HG02885 (cell line): ENCODE measurements around the gene METTL23.

ENCODE experiments used
- ATAC-seq: cut with Tn5 transposase; IDR thresholded peaks from one replicate; pipeline ENCODE4 v1.9.1; 2021; ENCODE audit warnings: mild to moderate bottlenecking; ENCODE audit not compliant: unreplicated experiment, poor library complexity

METTL23 gene, protein sequence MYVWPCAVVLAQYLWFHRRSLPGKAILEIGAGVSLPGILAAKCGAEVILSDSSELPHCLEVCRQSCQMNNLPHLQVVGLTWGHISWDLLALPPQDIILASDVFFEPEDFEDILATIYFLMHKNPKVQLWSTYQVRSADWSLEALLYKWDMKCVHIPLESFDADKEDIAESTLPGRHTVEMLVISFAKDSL

DNA sequence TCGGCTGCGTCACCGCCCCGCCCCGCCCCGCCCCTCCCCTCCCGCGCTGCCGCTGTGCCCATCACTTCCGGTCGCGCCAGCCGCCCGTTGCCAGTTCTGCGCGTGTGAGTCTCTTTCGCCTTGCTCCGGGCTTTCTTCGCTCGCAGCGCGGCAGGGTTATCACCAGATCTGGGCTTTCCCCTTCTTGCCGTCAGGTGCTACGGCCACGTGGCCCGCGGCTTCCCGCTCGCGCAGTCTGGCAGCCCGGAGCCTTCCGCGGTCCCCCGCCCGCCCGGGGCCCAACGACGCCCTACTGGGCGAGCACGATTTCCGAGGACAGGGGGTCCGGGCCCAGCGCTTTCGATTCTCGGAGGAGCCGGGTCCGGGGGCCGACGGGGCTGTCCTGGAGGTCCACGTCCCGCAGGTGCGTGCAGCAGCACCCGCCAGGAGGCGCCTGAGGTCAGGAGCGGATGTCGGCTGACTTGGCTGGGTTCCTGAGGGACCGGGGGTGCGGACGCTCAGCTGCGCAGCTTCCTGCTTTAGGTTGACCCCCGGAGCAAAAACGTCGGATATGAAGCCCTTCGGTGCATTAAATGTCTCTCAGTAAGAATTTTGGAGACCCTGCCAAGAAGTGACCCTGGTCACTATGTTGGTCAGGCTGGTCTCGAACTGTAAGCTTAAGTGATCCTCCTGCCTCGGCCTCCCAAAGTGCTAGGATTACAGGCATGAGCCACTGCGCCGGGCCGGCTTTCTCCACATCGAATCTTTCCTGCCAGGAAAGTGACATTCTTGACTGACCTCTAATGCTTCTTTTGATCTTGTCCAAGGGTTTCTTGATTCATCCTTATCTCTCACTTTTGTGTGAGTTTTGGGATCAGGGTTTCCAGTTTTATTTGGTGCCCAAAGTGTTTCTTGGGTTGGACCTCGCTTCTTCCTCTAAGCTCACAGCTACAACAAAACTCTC is at the start of gene METTL23:
TSS of gene METTL23 (plus strand) at position 64 of the 943 bp plus-strand sequence. CDS start 2,872 bp downstream, outside the sequence.
- peak; percentile 43 for ATAC-seq

DNA sequence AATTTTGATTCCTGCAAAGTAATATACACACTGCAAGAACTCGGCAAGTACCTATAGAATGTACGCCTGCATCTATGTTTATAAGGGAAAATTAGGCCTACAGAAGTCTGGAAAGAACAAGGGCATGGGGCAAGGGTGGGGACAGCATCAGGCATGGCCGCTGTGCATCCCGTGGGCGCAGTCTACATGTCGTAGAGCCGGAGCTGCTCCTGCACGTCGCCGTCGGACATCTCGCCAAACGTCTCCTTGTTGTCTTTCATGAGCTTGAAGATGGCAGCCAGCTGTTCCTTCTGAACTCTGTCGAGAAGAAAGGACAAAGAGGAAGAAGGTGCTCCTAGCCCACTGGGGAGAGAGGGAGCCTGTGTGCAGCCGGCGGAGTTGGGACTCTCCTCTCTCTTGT is 49.2 kb upstream of the METTL23 start:
- ATAC-seq = no peak

DNA sequence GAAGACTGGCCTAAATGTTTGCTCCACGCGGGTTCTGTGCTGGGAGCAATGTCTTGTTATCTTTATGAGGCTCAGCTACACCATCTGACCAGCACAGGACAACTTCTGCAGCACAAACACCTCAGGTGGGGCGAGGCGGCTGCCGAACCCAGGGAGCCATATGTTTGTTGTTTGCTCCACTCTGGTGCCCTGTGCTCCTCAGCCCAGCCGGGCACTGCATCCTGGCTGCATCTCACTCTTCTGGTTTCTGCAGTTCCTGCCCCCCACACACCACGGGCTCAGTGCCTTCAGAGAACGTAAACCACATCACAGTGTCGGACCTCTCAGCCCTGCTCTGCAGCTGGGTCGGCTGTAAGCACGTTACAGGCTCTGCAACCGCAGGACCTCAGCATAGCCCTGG is 48.3 kb upstream of the METTL23 start:
- ATAC-seq = no peak

DNA sequence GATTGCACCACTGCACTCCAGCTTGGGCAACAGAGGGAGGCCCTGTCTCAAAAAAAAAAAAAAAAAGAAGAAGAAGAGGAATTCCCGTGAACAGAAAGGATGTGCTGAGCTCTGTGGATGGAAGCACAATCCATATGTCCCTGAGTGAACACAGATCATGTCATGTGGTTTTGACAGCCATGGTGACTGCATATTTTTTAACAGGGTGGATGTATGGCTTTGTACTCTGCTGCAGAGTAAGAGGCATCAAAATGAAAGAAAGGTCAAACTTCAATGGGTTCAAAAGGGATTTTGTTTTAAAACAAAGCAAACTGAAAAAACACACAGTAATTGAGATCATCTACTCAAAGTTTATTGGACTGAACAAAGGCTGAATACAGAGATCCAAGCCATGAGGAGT is 47.4 kb upstream of the METTL23 start:
- no peak for ATAC-seq

DNA sequence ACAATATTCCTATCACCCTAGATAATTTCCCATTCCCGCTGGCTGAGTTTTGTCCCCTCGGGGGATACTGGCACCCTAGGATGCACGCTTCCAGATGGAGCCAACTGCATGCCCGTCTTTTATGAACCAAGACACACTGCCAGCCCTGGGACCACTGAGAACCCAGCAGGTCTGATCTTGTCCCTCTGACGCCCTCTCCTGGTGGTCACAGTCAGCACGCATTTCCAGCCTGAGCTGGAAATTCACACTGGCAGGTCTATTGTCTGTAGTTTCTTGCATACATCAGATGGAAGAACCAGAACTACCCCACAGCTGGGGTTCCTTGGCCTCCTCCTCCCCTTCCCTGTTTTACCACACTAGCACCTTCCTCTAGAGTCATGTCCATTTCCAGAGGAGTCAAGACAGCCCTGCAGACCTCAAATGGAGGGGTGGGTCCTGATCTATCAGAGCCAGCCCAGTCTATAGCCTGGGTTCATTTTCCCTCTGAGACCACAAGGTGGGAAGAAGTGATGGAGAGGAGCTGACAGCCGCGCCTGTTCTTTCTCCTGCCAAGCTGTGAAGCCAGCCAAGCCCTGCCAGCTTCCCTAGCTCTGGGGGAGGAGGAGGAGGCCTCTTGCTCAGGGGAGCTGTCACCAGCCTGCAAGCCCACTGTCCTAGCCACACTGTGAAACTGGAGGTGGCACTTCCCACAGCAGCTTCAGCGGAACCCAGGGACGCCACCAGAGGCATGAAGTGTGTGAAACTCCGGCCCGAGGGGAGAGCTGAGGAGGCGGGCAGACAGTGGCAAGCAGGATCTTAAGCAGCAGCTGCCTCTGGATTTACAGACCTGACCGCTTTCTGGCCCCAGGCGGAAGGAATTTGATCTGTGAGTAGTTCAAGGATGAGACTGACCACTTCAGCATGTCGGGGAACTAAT is 45.2 kb upstream of the METTL23 start:
- no peak for ATAC-seq

DNA sequence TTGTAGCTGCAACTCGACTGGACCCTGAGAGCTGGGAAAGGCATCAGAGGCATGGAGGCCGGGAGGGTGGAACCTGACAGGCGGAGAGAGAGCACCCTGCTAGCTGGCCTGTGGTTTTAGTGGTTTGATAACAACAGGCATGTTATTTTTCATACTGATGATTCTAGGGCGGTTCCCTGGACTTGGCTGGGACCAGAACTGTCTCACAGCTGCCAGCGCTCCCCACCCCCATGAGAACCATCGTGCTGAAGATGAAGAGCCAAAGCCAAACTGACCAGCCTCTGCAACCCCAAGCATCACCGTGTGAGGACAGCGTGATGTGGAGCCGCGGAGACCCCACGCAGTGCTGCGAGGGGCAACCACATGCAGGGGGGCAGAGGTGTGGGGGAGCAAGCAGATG is 44.3 kb upstream of the METTL23 start:
- ATAC-seq = no peak

DNA sequence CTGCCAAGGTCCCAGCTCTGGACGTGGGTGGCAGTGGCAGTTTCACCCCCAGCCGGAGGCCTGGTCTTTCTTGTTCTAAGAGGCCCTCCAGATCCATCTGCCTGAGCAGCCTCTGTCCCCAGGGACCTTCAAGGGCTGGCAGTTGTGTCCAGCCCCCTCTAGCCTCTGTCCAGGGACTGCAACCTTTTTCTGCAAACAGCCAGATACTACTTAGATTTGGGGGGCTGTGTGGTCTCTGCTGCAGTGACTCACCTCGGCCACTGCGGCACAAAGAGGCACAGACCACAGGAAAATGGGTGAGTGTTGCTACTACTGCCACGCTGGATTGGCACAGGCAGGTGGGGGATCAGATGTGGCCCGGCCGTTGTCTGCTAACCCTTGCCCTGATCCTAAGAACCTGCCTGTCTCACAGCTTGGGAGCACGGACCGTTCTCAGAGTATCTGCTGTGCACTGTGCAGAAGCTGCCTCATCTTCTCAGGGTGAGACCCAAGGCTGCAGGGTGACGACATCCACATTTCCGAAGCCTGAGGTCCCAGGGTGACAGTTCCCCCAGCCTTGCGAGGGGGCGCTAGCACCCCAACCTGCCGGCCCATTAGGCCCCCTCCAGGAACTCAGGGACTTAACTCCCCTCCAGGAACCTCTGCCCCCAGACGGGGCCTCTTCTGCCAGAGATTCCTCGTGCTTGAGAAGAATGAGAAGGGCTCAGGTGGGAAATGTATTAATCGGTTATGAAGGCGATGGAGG is 43.5 kb upstream of the METTL23 start:
- no peak for ATAC-seq

DNA sequence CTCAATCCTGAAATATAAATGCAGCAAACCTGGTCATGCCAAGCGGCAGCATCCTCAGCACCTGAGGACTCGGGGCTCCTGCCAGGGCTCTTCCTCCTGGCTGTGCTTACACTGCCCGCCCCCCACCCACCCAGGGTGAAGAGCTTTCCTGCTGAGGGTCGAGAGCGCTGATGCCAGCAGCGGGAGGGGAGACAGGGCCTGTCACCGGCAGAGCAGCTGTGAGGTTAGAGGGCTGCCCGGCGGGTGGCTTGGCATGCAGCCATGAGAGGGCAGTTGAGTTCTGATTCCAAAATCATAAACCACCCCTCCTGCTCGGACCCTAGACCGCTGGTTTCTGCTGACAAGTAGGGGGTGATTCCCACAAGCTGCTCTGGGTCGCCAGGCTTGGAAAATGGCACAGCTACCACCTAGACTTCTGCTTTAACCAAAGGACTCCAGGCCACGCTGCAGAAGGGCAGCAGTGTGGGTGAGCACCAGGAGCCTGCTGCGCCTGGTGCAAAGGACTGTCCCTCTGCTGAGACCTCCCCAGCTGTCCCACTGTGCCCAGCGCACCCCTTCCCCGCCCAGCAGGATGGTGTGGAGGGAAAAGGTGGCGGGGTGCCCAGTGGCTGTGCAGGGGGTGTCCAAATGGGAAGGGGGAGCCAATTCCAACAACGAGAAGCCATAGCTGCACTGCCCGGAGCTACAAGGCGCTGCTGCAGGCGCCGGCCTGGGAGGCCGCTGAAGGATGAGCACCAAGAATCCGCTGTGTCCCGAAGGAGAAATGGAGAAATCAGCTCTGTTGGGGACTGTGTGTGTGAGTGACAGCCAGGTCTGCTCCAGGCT is 42.5 kb upstream of the METTL23 start:
- no peak for ATAC-seq

DNA sequence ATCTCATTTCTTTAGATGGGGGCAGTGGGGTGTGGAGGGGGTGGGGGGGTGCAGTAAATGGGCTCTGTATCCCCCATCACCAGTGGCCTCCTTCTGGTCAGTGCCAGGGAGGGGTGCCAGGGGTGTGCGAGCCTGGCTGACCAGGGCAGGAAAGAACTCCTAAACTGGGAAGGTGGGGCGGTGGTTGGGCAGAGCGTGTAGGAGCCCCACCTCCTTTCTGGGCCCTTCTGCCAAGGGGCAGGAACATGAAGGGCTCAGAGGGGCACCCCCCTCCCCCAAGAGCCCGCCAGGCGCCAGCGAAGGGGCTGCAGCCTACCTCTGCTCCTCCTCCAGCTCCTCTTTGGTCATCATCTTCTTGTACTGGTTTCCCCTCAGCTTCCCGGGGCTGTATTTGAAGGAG is 41.9 kb upstream of the METTL23 start:
- no peak for ATAC-seq

DNA sequence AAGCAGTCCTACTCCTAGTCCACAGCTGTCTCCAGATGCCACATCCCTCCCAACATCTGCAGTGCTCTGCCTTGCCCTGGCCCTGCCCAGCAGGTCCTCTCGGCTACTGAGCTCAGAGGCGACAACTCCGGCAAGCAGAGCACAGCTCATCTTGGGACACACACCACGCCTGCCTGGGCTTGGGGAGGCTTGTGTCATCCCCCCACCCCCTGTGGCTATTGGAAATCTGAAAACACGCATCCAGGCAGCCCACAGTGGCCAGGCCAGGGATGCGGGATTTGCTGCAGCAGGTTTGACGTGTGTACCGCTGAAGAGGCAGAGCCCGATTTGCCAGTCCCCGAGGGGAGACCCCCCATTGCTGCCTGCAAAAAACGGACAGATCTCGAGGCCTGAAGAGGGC is 41.3 kb upstream of the METTL23 start:
- no peak for ATAC-seq

DNA sequence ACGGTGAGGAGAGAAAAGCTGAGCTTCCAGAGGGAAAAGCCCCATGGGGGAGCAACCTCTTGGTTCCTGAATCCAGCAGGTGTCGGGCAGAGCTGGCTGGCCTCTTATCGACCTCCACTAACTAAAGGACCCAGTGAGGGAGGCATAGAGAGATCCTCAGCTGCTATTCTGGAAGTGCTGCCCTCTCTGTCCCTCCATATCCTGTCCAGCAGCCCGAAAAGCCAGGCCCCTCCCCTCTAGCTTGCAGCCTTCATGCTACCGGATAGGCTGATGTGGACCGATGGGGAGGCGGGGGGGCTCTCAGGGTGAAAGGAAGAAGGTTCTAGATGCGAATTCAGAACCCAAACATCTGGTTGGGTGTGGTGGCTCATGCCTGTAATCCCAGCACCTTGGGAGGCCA is 40.8 kb upstream of the METTL23 start:
- ATAC-seq = no peak

DNA sequence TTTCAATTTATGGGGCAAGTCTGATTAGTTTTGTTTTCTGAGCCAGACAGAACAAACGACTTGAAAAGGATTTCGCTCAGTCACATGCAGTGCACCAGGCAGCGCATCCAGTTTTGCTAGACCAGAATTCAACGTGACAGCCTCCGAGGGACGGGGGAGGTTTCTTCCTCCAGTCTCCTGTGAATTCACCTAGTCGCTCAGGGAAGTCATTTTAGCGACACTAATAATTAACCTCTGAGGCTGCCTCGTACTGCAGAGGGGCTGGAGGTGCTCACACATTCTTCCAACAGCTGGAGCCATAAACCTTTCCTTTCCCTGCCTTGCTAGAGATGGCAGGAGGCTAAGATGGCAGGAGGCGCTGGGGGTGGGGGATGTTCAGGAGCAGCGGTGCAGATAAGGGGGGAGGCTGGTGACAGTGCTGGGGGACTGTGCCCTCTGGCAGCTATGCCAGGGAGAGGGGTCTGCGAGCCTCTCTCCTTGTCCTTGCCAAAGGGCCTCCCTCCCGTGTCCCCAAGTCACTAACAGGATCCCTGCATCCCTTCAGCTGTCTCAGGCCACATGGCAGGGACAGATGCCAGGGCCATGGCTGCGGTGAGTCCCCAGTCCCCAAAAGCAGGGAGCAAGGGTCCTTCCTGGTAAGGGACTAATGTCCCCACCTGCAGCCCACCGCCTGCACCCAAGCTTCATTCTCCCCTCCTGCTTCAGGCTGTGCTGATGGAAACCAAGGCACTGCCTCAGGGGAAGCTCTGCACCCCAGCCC is 39.9 kb upstream of the METTL23 start:
- ATAC-seq = no peak

DNA sequence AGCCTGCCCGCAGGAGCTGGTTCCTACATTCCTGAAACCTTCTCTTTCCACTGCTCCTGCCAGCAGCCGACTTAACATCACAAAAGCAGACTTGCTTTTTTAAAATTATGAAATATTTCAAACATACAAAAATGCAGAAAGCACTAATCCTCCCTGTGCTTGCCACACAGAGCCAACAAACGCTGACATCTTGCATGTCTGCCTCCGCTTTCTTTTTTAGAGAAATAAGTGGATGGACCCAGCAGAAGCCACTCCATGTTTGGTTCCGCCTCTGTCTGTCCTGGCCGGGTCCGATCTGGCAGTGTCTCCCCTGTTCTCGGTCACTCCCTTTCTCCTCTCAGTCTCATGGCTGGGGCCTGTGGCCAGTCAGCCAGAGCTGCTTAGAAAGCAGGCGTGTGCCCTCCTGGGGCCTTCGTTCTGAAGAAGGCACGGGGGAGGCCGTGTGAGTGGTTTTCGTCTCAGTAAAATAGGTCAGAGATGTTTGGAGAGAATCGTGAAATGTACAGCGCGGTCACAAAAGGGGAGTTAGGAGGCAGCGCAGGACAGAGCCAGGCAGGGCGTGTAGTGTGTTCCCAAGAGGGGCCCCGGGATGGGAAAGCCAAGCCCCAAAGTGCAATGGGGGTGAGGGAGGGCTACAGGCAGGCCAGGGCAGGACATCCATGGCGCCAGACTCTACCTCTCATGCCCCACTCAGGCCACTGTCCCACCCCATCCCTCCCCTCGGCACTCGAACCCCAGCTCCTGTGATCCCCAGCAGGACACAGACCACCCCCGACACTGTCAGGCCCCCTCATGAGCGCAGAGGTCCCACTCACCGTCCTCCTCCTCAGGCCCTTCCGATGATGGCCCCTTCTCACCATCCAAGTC is 39.1 kb upstream of the METTL23 start:
- no peak for ATAC-seq

DNA sequence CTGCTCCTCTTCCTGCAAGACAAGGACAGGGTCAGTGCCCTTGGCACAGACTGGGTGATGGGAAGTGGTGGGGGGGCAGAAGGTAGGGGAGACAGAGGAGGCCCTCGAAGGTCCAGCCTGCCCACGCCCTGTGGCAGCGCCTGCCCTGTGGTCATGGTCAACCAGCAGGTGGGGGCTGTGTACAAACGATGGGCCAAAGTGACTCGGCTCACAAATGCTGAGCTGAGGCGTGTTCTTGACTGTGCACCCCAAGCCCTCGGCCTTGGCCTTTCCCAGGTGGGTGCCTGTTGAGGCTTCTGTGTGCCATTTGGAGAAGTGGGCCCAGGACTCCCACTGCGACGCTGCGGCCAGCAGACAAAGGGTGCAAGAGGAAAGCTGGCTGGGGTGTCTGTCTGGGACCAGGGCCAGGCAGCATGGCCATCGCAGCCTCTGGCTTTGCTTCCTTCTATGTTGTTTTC is 38.4 kb upstream of the METTL23 start:
- ATAC-seq = no peak

DNA sequence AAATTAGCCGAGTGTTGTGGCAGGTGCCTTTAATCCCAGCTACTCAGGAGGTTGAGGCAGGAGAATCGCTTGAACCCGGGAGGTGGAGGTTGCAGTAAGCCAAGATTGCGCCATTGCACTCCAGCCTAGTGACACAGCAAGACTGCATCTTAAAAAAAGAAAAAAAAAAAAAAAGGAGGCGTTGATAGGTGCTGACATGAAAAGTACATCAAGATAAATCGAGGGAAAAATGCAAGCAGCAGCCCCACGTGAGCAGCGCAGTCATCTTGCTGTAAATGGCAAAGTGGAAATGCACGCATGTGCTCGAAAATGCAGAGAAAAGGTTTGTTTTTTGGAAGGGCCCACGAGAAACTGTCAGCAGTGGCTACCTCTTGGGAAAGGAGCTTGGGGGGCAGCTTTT is 36.8 kb upstream of the METTL23 start:
- no peak for ATAC-seq

DNA sequence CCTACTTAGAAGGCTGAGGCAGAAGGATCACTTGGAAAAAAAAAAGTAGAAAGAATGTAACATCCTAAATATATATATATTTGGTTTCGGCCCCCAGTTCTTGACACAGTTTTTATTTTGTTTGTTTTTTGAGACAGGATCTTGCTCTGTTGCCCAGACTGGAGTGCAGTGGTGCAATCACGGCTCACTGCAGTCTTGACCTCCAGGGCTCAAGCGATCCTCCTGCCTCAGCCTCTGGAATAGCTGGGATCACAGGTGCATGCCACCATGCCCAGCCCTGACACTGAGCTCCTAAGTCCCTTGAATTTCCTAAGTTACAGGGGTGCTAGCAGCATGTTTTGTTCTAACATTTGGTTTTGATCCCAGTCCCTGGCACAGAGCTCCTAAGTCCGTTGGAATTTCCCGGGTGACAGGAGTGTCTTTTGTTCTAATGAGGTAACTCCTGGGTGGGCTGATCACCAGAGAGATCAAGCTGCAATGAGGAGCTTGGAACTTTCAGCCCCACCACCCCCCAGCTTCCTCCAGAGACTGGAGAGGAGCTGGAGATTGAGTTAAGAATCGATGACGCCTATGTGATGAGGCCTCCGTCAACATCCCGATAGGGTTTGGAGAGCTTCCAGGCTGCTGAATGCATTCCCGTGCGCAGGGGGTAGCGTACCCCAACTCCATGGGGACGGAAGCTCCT is 35.9 kb upstream of the METTL23 start:
- no peak for ATAC-seq
